GM18907 (cell line): ENCODE data around the gene SMYD3.
"Not testable (repeated sequence)": the region's sequence is repeated elsewhere in the genome, so short reads cannot be mapped to it uniquely, and the experiment has no call there.

Source experiments
- ATAC-seq: cut with Tn5 transposase; IDR thresholded peaks from one replicate; pipeline ENCODE4 v1.9.1; 2021; ENCODE audit warnings: mild to moderate bottlenecking, moderate library complexity; ENCODE audit not compliant: unreplicated experiment

SMYD3 gene

GRCh38 chr1:246081138-246081702, 425.9 kb downstream of the SMYD3 start:
- ATAC-seq = no peak

- no peak for ATAC-seq
Observed at GRCh38 chr1:246080031-246080430, 427.0 kb downstream of the SMYD3 start.

GRCh38 chr1:246078888-246079252, 428.2 kb downstream of the SMYD3 start:
- no peak for ATAC-seq

- ATAC-seq = no peak
Observed at GRCh38 chr1:246078126-246078887, 428.8 kb downstream of the SMYD3 start.

- ATAC-seq = no peak
Observed at GRCh38 chr1:246077476-246077875, 429.6 kb downstream of the SMYD3 start.

- ATAC-seq = no peak
Observed at GRCh38 chr1:246074421-246074820, 432.7 kb downstream of the SMYD3 start.

GRCh38 chr1:246072456-246072955, 434.6 kb downstream of the SMYD3 start:
- ATAC-seq = no peak

GRCh38 chr1:246071981-246072380, 435.1 kb downstream of the SMYD3 start:
- ATAC-seq = not testable (repeated sequence)

GRCh38 chr1:246071561-246071960, 435.5 kb downstream of the SMYD3 start:
- ATAC-seq = not testable (repeated sequence)

- no peak for ATAC-seq
Observed at GRCh38 chr1:246069581-246069980, 437.5 kb downstream of the SMYD3 start.

- no peak for ATAC-seq
Observed at GRCh38 chr1:246068619-246069509, 438.2 kb downstream of the SMYD3 start.

- ATAC-seq = no peak
Observed at GRCh38 chr1:246068217-246068512, 438.9 kb downstream of the SMYD3 start.

GRCh38 chr1:246067432-246068216, 439.5 kb downstream of the SMYD3 start:
- ATAC-seq = no peak

GRCh38 chr1:246066573-246066972, 440.5 kb downstream of the SMYD3 start:
- ATAC-seq = no peak

GRCh38 chr1:246065592-246065991, 441.5 kb downstream of the SMYD3 start:
- ATAC-seq = no peak

GRCh38 chr1:246064891-246065290, 442.2 kb downstream of the SMYD3 start:
- ATAC-seq = no peak

GRCh38 chr1:246063013-246063616, 444.0 kb downstream of the SMYD3 start:
- ATAC-seq = no peak

GRCh38 chr1:246058466-246058865, 448.6 kb downstream of the SMYD3 start:
- no peak for ATAC-seq

GRCh38 chr1:246052603-246053002, 454.5 kb downstream of the SMYD3 start:
- no peak for ATAC-seq

- ATAC-seq = no peak
Observed at GRCh38 chr1:246051909-246052518, 455.1 kb downstream of the SMYD3 start.
